PC-9 (cell line): Measurements from ENCODE around the gene PCNT. TPM values are rescaled to one million over a fixed set of nuclear protein-coding genes. Genes with fewer than 3 reads are reported as not detected.

ENCODE experiments used
- BruUV-seq: library from RNA; stranded (reverse); fragments of 400-500 nt; replicated peaks from 2 replicates; lab custom pipeline; 2021; lab: Mats Ljungman, UMichigan
- CTCF ChIA-PET: fragments of 300-600 bp; sonication (Branson Sonifier 250); formaldehyde crosslinking; loops from one replicate; lab custom pipeline; 2022; ENCODE audit warnings: antibody characterized with exemption; lab: Charles Lee
- POLR2A ChIA-PET: fragments of 300-600 bp; sonication (Branson Sonifier 250); formaldehyde crosslinking; loops from one replicate; lab custom pipeline; 2022; ENCODE audit warnings: antibody characterized with exemption; ENCODE audit not compliant: unreplicated experiment; lab: Charles Lee
- DNase-seq, 2 experiments: peaks; one replicate each; pipeline versions ENCODE4 v3.0.0 to v3.0.0-alpha.2; 2015 to 2022; ENCODE audit warnings: mixed read lengths in 1 of 2
- H2AFZ ChIP-seq: fragments of 200-600 bp; sonication (generic); 2 replicates; pipeline ENCODE4 v1.8.1; 2017; ENCODE audit warnings: antibody characterized with exemption
- H3F3A ChIP-seq: fragments of 200-600 bp; sonication (generic); 2 replicates; pipeline ENCODE4 v1.8.1; 2017; ENCODE audit warnings: antibody characterized with exemption, mild to moderate bottlenecking, low read depth; ENCODE audit not compliant: insufficient read depth
- H3K27ac ChIP-seq: fragments of 200-600 bp; sonication (generic); 2 replicates; pipeline ENCODE4 v1.6.1; 2016; ENCODE audit warnings: mixed run types
- H3K27me3 ChIP-seq: fragments of 200-600 bp; sonication (generic); 2 replicates; pipeline ENCODE4 v1.6.1; 2016; ENCODE audit warnings: low read depth, mixed run types; ENCODE audit not compliant: insufficient read depth
- H3K36me3 ChIP-seq: fragments of 200-600 bp; sonication (generic); 2 replicates; pipeline ENCODE4 v1.6.1; 2016; ENCODE audit warnings: low read depth, mixed run types
- H3K4me1 ChIP-seq: fragments of 200-600 bp; sonication (generic); replicated peaks from 2 replicates; pipeline ENCODE4 v1.6.1; 2016; ENCODE audit warnings: mixed run types; ENCODE audit not compliant: insufficient read depth
- H3K4me2 ChIP-seq: fragments of 200-600 bp; sonication (generic); 2 replicates; pipeline ENCODE4 v1.6.1; 2017; ENCODE audit warnings: mixed run types
- H3K4me3 ChIP-seq: fragments of 200-600 bp; sonication (generic); 2 replicates; pipeline ENCODE4 v1.6.1; 2016; ENCODE audit warnings: mixed run types
- H3K79me2 ChIP-seq: fragments of 200-600 bp; sonication (generic); 2 replicates; pipeline ENCODE4 v1.6.1; 2017; ENCODE audit warnings: low read depth, mixed run types
- H3K9me2 ChIP-seq: fragments of 200-600 bp; sonication (generic); 2 replicates; pipeline ENCODE4 v1.8.1; 2017; ENCODE audit warnings: mild to moderate bottlenecking; ENCODE audit not compliant: insufficient read depth
- H3K9me3 ChIP-seq: fragments of 200-600 bp; sonication (generic); 2 replicates; pipeline ENCODE4 v1.8.1; 2016; ENCODE audit warnings: low read depth; ENCODE audit not compliant: insufficient read depth
- H4K20me1 ChIP-seq: fragments of 200-600 bp; sonication (generic); 2 replicates; pipeline ENCODE4 v1.8.1; 2017; ENCODE audit not compliant: insufficient read depth
- EZH2 ChIP-seq: fragments of 200-600 bp; sonication (generic); IDR thresholded peaks from 2 replicates; pipeline ENCODE4 v1.8.0; 2017; ENCODE audit warnings: antibody characterized with exemption, low read depth
- intact Hi-C: fragments of 100-400 bp; cut with micrococcal nuclease; formaldehyde crosslinking; loops from one replicate; pipeline ENCODE4 v1.10.0; 2022; ENCODE audit not compliant: unreplicated experiment
- total RNA-seq: library from RNA; stranded (reverse); gene quantifications from 2 replicates; pipeline ENCODE4 v1.2.3, GENCODE V29; 2021
- TF ChIP-seq, protein P1 (sequence below): fragments of 200-600 bp; sonication (generic); conservative IDR thresholded peaks from 2 replicates; pipeline ENCODE4 v1.6.1; 2017; ENCODE audit warnings: mixed run types, antibody characterized with exemption, mild to moderate bottlenecking, moderate library complexity

The PCNT gene
- total RNA-seq, 1 experiment from 2014 or later, result 33.4 TPM

DNA sequence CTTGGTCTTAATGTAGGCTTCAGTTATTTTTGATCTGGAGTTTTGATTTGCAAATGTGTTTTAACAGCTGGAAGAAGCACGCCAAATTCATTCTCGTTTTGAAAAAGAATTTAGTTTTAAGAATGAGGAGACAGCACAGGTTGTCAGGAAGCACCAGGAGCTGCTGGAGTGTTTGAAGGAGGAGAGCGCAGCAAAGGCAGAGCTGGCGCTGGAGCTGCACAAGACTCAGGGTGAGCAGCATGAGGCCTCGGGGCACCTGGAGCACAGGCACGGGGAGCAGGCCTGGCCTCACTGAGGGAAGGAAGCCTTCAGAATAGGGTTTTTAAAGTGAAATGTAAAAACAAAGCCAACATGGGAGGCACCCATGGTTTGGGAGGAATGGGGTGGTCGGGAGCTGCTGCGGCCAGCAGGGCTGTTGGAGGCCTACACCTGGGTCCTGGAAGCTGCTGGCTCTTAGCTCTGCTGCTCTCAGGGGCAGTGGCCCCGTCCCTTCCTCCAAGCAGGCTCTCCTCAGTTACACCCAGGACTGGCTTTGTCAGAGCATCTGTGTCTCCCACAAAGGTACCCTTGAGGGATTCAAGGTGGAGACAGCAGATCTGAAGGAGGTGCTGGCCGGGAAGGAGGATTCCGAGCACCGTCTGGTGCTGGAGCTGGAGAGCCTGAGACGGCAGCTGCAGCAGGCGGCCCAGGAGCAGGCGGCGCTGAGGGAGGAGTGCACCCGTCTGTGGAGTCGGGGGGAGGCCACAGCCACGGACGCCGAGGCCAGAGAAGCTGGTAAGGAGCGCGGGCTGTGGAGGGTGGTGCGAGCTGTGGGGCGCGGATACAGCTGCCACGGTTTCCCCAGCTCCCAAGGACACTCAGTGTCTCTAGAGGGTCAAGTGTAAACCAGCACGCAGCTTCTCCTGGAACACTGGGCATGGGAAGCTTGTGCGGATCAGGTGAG lies 66.9 kb downstream of the PCNT start:
- no peaks in the 10 kb centered on the region for H3K9me3 ChIP-seq
- no peaks in the 10 kb centered on the region for H3K9me2 ChIP-seq
- no peaks in the 10 kb centered on the region for H3K79me2 ChIP-seq
- H3F3A ChIP-seq, result no peaks in the 10 kb centered on the region
- ChIA-PET POLR2A (no interaction called here), CTCF (no interaction called here)
- no TSS peak for BruUV-seq
- intact Hi-C loops, result no loop called here
- no peaks in the 10 kb centered on the region for H3K4me1 ChIP-seq
- H3K4me3 ChIP-seq, result no peak overlapping the region
- no peak overlapping the region for H3K4me2 ChIP-seq
- H4K20me1 ChIP-seq, result no peaks in the 10 kb centered on the region
- H2AFZ ChIP-seq, result no peak overlapping the region
- no peak for DNase-seq
- no peaks in the 10 kb centered on the region for H3K27me3 ChIP-seq
- TF ChIP-seq, protein P1, sequence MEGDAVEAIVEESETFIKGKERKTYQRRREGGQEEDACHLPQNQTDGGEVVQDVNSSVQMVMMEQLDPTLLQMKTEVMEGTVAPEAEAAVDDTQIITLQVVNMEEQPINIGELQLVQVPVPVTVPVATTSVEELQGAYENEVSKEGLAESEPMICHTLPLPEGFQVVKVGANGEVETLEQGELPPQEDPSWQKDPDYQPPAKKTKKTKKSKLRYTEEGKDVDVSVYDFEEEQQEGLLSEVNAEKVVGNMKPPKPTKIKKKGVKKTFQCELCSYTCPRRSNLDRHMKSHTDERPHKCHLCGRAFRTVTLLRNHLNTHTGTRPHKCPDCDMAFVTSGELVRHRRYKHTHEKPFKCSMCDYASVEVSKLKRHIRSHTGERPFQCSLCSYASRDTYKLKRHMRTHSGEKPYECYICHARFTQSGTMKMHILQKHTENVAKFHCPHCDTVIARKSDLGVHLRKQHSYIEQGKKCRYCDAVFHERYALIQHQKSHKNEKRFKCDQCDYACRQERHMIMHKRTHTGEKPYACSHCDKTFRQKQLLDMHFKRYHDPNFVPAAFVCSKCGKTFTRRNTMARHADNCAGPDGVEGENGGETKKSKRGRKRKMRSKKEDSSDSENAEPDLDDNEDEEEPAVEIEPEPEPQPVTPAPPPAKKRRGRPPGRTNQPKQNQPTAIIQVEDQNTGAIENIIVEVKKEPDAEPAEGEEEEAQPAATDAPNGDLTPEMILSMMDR, result no peak
- TF ChIP-seq EZH2, result no peak
- H3K36me3 ChIP-seq, result no peaks in the 10 kb centered on the region
- no peak overlapping the region for H3K27ac ChIP-seq

DNA sequence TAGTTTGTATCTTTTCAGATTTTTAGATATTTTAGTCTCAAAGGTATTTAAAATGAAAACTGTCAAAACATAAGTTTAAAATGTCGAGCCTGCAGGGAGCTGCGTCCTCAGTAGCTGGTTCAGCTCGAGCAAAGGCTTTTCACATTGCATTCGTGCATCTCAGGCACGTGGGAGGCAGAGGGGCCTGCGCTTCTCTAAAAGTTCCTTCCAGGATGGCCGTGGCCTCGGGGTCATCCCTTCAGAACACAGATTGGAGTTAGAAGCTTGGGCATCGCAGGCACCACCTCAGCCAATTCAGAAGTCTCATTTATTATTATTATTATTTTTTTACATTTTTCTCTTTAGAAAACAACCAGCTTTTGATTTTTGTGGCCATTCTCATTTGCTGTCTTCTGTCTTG lies 67.8 kb downstream of the PCNT start:
- no peak overlapping the region for H3K4me3 ChIP-seq
- CTCF ChIA-PET, result no interaction called here

DNA sequence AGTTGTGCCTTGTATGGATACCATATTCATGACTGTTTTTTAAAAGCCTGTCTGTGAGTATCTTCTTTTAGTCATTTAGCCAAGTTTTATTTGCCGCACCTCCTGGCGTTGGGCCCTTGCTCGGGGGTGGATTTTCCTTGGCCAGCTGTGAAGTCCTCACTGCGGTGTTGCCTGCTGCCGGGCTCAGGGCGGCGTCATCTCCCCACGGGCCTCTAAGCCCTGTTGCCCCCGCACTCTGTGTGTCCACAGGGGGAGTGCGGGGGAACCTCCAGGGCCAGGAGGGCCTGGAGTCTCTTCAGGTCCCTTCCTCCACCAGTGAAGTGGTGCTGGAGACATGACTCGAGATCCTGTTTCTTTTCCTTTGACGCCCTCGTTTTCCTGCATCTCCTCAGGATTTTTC lies 69.0 kb downstream of the PCNT start:
- Histone ChIP-seq H4K20me1 (no peaks in the 10 kb centered on the region), H3K79me2 (no peaks in the 10 kb centered on the region), H3K9me2 (no peaks in the 10 kb centered on the region), H3K27ac (no peak overlapping the region), H3K27me3 (no peaks in the 10 kb centered on the region), H3K36me3 (no peaks in the 10 kb centered on the region), H3K4me2 (no peak overlapping the region), H3K9me3 (no peaks in the 10 kb centered on the region), H2AFZ (no peak overlapping the region), H3K4me3 (no peak overlapping the region), H3F3A (no peaks in the 10 kb centered on the region), H3K4me1 (no peaks in the 10 kb centered on the region)
- intact Hi-C loops, result no loop called here
- ChIA-PET POLR2A (no interaction called here), CTCF (no interaction called here)
- DNase-seq, result no peak
- BruUV-seq, result no TSS peak
- no peak for TF ChIP-seq EZH2
- TF ChIP-seq, protein P1, result no peak

More for the DNA sequence above, 67.8 kb downstream of the PCNT start:
- Histone ChIP-seq H2AFZ (no peak overlapping the region), H3F3A (no peaks in the 10 kb centered on the region), H3K9me2 (no peaks in the 10 kb centered on the region), H3K4me1 (no peaks in the 10 kb centered on the region), H4K20me1 (no peaks in the 10 kb centered on the region), H3K4me2 (no peak overlapping the region), H3K27me3 (no peaks in the 10 kb centered on the region), H3K27ac (no peak overlapping the region), H3K9me3 (no peaks in the 10 kb centered on the region), H3K36me3 (no peaks in the 10 kb centered on the region), H3K79me2 (no peaks in the 10 kb centered on the region)
- no TSS peak for BruUV-seq
- DNase-seq, result no peak
- TF ChIP-seq, protein P1, result no peak
- no peak for TF ChIP-seq EZH2
- POLR2A ChIA-PET, result no interaction called here
- intact Hi-C loops, result no loop called here
